HG03103 (cell line): ENCODE measurements around the gene UBXN6.

Experiments used
- ATAC-seq: cut with Tn5 transposase; IDR thresholded peaks from one replicate; pipeline ENCODE4 v1.9.1; 2021; ENCODE audit warnings: low read depth; ENCODE audit not compliant: unreplicated experiment

Gene UBXN6

DNA sequence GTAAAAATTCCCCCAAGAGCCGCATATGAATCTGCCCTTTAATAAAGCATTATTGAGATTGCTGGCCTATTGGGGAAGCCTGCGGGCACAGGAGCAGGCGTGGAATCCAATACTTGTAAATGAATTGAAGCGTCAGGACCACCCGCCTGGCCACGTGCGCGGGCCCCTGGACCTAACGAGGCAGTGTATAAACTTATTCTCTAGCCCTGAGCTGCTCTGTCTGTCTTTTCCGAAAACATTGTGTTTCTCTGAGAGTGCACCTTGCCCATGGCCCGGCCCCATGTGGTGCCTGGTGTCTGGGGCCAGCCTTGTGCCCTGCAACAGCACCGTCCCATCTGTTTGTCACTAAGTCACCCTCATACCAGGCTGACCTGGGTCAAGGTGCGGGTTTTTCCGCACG is 14.4 kb downstream of the UBXN6 start:
- no peak for ATAC-seq

DNA sequence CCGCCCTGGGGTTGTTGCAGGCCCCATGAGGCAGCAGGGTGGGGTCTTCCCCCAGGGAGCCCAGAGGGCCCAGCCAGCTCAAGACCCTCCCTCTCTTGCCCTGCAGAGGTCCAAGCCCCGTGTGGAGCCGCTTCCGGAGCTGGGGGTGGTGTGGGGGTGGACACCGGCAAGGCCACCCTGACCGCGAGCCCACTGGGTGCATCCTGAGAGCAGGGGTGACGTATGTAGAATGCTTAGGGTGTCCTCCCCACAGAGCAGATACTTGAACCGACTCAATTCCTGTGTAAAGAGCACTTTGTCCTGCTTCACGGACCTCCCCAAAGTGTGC is 14.8 kb downstream of the UBXN6 start:
- no peak for ATAC-seq

DNA sequence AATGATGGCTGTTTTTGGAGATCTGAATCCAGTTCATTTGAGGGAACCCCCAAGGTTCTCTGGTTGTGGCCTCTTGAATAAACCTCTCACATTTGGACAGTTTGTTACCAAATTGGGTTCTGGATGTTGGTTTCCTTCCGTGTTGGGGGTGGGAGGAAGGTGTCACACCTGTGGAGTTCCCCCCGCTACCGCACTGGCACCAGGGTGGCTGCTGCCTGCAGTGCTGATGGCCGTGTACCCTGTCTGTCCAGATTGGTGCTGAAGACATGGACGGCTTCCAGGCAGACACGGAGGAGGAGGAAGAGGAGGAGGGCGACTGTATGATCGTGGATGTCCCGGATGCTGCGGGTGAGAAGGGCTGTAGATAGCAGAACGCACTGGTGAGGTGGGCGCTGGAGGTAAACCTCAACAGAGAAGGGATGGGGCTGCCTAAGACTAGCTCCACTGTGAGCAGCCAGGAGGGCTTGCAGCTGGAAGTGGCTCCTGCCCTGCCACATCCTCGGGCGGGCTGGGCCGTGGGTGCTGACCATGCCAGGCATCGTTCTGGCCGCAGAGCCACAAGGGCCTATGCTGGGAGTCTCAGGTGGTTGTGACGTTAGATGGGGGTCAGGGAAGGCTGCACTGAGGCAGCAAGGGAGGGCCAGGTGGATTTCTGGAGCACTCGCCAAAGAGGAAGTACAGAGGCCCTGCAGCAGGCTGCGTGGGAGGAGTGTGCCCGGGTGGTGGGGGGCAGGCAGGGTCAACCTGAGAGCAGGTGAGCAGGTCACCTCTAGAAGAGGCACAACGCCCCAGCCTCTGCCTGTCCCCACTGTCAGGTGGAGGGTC is 15.4 kb downstream of the UBXN6 start:
- no peak for ATAC-seq

DNA sequence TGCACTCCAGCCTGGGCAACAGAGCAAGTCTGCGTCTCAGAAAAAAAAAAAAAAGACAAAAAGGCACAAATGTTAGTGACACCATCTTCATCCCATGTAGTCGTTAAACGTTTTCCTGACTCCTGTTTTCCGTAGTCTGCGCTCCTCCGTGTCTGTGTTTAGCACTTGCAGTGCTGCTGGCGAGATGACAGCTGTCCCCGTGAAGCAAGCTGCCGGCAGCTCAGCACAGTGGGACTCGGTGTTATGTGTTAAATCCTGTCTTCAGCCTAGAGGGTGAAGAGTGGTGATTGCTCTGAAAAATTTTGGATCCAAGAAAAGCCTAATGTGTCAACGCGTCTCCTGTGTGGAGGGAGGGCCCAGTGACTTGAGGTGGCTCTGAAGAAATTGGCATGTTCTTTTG is 18.4 kb downstream of the UBXN6 start:
- no peak for ATAC-seq

DNA sequence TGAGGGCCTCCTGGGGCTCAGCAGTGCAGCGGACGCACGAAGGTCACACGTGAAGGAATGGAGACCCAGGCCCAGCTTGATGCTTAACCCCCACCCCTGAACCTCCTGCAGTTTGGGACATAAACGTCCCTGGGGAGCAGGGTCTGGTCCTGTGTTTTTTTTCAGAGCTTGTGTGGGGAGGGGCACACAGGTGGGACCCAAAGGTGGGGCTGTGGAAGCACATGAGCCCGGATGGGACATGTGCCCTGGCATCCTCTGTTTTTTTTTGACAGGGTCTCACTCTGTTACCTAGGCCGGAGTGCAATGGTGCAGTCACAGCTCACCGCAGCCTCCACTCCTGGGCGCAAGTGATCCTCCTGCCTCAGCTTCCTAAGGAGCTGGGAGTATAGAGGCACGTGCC is 20.5 kb downstream of the UBXN6 start:
- no peak for ATAC-seq

DNA sequence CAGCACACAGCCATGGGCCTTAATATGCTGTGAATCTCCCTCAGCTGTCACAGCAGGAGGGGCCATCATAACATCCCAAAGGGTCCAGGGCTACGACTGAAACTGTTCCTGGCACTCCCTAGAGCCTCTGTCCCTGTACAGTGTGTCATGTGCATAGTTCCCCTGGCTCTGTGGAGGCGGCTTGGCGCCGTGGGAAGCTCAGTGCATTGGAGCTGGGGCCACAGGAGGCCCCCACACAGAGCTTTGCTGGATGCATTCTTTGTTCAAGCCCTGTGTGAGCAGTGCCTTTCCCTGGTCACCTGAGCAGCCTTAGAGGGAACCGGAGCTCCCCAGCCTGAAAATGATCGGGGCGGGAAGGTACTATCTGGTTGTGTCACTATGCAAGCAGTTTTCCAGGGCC is 21.4 kb downstream of the UBXN6 start:
- no peak for ATAC-seq

DNA sequence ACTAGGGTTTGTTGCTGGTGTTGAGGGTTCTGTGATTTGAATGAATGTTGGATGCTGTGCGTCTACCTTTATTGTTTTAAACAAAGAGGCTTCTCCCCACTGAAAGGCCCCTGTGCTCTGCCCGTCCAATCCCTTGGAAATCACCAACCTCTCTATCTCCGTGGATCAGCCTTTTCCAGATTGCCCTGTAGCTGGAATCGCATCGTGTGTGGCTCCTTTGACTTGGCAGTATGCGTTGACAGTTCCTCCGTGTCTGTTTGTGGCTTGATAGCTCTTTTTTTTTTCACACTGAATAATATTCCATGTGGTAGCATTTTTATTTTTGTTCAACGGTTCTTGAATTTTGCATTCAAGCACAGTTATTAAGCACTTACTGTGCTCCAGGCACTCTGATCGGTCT is 23.2 kb downstream of the UBXN6 start:
- ATAC-seq = no peak

DNA sequence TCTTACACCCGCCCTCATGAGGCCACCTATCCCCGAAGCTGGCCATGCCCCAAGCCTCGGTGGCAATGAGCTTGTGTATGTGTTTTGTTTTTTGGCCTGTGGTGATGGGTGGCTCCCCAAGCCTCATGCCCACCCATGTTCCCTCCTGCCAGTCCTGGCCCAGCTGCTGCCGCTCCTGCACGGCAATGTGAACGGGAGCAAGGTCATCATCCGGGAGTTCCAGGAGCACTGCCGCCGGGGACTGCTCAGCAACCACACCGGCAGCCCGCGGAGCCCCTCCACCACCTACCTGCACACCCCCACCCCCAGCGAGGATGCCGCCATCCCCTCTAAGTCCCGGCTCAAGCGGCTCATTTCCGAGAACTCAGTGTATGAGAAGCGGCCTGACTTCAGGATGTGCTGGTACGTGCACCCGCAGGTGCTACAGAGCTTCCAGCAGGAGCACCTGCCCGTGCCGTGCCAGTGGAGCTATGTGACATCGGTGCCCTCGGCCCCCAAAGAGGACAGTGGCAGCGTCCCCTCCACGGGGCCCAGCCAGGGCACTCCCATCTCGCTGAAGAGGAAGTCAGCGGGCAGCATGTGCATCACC is 24.6 kb downstream of the UBXN6 start:
- ATAC-seq = no peak

DNA sequence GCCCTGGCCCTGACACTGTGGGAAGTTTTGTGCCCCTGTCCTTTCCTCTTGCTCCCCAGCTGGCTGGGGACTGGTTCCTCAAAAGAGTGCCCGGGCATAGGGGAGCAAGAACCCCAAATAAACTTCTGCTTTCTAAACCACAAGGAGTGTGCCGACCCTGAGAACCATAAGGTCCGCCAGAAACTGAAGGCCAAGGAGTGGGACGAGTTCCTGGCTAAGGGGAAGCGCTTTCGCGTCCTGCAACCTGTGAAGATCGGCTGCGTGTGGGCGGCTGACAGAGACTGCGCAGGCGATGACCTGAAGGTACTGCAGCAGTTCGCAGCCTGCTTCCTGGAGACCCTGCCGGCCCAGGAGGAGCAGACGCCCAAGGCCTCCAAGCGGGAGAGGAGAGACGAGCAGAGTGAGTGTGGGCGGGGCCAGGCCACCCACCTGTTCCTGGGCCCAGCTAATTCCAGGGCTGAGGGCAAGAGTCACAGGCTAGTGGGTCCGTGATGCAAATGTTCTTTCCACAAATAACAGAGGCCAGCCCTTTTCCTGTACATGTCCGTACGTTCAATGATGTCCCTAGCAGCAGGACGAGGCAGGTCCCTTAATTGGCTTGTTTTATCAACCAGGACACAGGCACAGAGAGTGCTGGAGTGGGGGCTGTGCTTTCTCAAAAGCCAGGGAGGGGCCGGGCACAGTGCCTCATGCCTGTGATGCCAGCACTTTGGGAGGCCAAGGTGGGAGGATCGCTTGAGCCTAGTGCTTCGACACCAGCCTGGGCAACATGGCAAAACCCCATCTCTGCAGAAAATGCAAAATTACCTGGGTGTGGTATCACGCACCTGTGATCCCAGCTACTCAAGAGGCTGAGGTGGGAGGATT is 25.6 kb downstream of the UBXN6 start:
- no peak for ATAC-seq

DNA sequence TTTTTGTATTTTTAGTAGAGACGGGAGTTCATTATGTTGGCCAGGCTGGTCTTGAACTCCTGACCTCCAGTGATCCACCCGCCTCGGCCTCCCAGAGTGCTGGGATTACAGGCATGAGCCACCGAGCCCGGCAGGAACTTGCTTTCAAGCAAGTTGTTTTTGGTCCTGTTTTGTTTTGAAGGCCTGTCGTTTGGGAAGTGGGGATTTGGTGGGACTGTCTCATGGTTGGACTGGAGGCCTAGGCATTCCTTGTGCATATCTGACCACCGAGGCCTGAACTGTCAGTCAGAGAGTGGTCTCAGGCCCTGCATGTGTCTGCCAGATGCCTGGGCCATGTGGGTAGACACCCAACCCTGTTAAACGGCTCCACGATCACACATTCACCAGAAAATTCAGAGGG is 26.3 kb downstream of the UBXN6 start:
- no peak for ATAC-seq

DNA sequence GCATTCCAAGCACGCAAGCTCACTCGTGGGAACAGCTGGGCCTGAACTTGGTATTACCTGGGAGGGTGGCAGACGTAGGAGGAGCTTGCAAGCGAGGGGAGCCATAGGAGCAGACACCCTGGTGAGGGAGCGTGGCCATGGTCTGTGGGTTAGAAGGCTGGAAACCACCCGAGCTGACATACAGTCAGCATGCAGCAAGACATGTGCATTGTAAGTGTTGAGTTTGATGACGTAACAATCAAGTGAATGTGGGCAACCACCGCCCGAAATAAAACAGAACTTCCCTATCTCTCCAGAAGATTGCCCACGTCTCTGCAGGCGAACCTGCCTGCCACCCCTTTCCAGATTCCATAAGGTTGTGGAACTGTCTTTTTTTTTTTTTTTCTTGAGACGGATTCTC is 26.8 kb downstream of the UBXN6 start:
- no peak for ATAC-seq

DNA sequence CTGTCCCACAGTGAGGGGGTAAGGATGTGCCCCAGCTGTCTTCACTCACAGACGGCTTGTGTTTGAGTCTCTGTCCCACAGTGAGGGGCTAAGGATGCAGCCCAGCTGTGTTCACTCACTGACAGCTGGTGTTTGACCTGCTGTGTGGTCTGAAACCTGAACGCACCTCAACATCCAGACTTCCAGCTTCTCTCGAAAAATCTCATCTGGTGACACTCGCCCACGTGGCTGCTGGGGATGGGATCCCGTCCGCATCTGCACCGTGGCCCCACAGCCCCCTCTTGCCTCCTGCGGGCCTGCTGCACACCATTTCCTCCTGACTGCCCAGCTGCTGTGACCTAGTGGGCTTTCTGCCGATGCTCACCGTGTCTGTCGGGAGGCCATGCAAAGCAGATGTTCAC is 27.8 kb downstream of the UBXN6 start:
- ATAC-seq = no peak

DNA sequence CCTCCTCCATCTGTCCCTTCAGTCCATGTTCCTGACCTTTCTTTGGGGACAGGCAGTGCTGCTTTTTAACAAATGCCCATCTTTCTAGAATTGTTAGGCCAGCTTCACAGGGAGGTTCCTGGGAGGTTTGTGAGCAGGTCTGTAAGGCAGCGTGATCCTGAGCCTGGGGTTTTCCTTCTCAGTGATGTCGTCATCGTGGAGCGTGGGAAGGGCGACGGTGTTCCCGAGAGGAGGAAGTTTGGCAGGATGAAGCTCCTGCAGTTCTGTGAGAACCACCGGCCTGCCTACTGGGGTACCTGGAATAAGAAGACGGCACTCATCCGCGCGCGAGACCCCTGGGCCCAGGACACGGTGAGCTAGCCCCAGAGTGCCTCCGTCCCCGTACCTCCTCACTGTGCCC is 28.3 kb downstream of the UBXN6 start:
- no peak for ATAC-seq

DNA sequence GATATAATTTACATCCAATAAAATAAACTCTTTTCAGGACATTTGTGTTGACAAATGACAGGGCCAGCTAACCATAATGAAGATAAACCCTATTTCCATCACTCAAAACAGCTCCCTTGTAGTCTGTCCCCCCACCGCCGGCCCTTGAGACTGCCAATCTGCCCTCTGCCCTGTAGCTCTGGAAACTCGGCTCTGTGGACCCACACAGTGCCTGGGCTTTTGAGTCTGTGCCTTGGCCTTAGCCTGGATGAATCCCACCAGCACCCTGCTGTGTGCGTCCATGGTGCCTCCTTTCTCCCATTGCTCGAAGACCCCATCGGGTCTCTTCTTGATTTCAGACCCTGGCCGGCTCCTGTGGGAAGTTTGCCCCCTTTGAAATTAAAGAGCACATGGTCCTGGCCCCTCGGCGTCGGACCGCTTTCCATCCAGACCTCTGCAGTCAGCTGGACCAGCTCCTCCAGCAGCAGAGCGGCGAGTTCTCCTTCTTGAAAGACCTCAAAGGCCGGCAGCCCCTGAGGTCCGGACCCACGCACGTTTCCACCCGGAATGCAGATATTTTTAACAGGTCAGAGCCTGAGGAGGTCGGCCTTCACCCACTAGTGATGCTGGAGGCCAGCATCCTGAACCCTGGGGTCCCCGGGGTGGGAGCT is 29.1 kb downstream of the UBXN6 start:
- ATAC-seq = no peak

DNA sequence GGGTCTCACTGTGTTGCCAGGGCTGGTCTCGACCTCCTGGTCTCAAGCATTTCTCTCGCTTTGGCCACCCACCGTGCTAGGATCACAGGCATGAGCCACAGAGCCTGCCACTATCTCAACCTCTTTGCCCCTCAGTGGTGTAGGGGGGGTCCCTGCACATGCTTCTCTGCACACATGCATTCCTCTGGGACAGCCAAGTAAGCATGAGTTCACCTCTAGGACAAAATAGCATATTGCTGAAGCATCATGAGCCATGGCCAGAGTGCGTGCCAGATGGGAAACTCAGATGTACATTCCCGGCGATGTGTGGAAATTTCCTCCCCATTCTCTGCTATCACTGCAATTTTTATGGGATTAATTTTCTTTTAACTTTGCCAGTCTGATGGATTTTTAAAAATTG is 32.1 kb downstream of the UBXN6 start:
- ATAC-seq = no peak

DNA sequence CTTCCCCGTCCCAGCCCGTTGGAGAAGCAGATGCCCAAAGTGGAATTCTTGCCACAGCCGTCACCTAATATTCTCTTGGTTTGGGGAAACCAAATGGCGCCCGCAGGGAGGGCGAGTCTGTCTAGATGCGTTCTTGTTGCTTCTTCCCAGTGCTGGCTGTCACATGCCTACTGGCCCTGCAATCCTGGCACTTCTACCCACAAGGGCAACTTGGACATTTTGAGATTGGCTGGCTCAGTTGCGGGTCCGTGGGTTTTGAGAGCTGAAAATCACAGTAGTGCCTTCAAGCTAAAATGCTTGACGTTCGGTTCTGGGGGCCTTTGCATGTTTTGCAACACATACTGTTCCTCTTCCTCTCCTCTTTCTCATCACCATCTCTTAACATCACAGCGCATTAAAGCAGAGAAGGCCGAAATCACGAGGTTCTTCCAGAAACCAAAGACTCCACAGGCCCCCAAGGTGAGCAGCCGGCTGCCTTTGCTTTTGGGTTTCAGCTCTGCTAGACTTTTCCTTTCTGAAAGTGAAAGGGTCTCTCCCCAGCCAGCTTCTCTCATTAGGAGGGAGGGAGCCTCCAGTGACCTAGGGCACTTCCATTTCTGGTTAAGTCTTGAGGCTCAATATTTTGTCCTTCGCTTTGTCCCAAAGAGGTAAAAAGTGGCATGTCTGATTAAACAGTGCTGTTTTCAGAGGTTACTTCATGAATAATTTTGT is 34.0 kb downstream of the UBXN6 start:
- no peak for ATAC-seq

DNA sequence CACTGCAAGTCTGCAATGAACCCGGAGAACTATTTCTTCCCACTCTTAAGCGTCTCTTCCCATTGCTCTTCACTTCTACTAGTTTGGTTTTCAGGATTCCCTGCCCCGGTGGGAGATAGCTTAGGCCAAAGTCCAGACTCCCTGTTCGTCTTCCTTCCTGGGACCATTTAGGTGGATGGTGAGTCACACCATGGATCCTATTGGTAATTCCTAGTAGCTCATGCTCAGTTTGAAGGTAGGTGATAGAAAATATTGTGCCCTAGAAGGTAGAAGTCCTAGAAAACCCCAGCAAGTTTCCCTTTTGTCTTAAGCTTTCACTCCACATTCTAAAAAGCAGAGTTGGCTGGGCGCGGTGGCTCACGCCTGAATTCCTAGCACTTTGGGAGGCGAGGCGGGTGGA is 41.3 kb downstream of the UBXN6 start:
- no peak for ATAC-seq

DNA sequence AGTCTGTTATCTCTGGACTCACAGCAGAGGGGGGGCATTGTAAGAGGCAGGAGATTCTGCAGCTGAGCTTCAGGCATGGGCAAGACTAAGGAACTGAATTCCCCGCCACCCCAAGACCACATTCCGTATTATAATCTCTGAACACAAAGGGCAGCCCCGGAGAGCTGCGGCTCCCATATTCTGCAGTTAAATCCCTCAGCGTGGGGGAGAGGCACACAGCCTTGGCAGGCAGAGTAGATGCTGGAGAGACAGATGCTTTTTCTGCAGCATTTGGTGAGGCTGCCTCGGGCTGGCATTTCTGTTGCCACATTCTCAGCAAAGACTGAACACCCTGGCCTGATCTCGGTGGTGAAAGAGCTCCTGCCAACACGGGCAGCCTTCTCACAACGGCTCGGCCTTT is 42.2 kb downstream of the UBXN6 start:
- ATAC-seq = no peak

DNA sequence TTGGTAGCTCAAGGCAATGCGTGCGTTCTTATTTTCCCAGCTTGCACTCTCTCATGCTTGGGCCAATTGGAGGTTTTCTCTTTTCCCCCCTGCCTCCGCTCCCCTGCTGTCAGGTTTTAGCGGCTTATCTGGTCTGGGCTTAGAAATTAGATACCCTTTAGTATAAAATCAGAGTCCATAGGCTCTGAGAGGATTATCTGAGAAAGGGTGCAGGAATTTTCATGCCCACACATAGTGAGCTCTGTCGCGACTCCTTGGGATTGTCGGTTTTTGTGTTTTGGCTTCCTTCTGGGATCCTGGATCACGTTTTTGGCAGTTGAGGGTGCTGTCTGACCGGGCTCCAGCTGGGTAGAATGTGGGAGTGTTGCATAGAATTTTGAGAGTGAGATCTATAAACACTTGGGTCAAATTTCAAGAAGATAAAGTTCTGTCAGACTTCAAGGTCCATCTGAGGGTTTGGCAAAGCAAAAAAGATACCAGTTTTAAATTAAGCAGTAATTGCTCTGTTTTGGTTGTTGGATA is 42.7 kb downstream of the UBXN6 start:
- no peak for ATAC-seq

DNA sequence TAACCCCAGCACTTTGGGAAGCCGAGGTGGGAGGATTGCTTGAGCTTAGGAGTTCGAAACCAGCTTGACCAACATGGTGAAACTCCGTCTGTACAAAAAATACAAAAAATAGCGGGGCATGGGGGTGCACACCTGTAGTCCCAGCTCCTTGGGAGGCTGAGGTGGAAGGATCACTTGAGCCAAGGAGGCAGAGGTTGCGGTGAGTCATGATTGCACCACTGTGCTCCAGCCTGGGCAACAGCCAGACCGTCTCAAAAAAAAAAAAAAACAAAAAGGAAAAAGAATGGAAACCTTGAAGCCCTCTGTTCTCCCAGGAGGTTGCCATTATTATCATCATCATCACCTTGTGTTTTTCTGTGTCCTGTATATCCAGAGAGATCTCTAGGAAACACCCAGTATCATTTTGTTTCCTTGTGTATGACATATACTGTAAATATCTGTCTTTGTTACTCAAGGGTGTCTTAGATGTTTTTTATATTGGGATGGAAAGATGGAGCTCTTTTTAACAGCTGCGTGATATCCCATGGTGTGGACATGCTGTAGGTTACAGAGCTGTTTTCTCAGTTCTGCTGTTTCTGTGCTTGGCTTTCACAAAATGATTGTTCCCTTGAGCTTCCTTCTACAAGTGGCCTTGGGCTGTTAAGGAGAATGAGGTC is 43.3 kb downstream of the UBXN6 start:
- no peak for ATAC-seq
